K562 (cell line): Measurements from ENCODE around the gene UBXN2A. TPM values are rescaled to one million over a fixed set of nuclear protein-coding genes. Genes with fewer than 3 reads are reported as not detected.

ENCODE experiments used
- EP400 ChIP-seq: fragments of 450-650 bp; IDR thresholded peaks from 2 replicates; pipeline ENCODE4 v1.6.1; 2017; ENCODE audit warnings: antibody characterized with exemption, mild to moderate bottlenecking, moderate library complexity
- ETV5 ChIP-seq: sonication (generic); formaldehyde crosslinking; IDR thresholded peaks from 2 replicates; pipeline ENCODE4 v1.4.0; 2020; ENCODE audit warnings: low read depth, mild to moderate bottlenecking, missing genetic modification reagents
- KLF16 ChIP-seq: IDR thresholded peaks from 2 replicates; pipeline ENCODE4 v1.6.1; 2016; ENCODE audit warnings: antibody characterized with exemption
- MTF1 ChIP-seq: fragments of 250-450 bp; sonication (Bioruptor Pico); IDR thresholded peaks from 2 replicates; pipeline ENCODE4 v1.9.0; 2021; ENCODE audit warnings: moderate library complexity, mild to moderate bottlenecking, inconsistent platforms, borderline replicate concordance
- NFXL1 ChIP-seq: fragments of 450-650 bp; formaldehyde crosslinking; IDR thresholded peaks from 2 replicates; pipeline ENCODE4 v1.4.0; 2021; ENCODE audit warnings: mild to moderate bottlenecking
- NFYB ChIP-seq: IDR thresholded peaks from 2 replicates; pipeline ENCODE4 v1.6.1; 2011; ENCODE audit warnings: mild to moderate bottlenecking, moderate library complexity; ENCODE audit not compliant: insufficient read length; ENCODE audit errors: extremely low read depth
- POLR2AphosphoS5 ChIP-seq: IDR thresholded peaks from 2 replicates; pipeline ENCODE4 v1.6.1; 2011; ENCODE audit warnings: mild to moderate bottlenecking, low read depth, low read length, moderate library complexity; ENCODE audit not compliant: control insufficient read depth, insufficient read depth
- PTRF ChIP-seq: fragments of 450-650 bp; IDR thresholded peaks from 2 replicates; pipeline ENCODE4 v1.6.1; 2016; ENCODE audit warnings: mild to moderate bottlenecking, missing genetic modification characterization, missing compliant biosample characterization
- RB1 ChIP-seq: fragments of 450-650 bp; IDR thresholded peaks from 2 replicates; pipeline ENCODE4 v1.6.1; 2017; ENCODE audit warnings: low read depth, mild to moderate bottlenecking
- SOX6 ChIP-seq: fragments of 450-650 bp; IDR thresholded peaks from 2 replicates; pipeline ENCODE4 v1.6.1; 2014; ENCODE audit warnings: mild to moderate bottlenecking
- TBP ChIP-seq: optimal IDR thresholded peaks from 2 replicates; pipeline ENCODE3; 2011; ENCODE audit warnings: low read depth, low read length, improper control_type of control experiment
- TCFL5 ChIP-seq: fragments of 250-450 bp; sonication (Bioruptor Pico); conservative IDR thresholded peaks from 2 replicates; pipeline ENCODE4 v1.6.1; 2021; ENCODE audit warnings: mild to moderate bottlenecking, moderate library complexity, matching md5 sums
- ZNF184 ChIP-seq: sonication (generic); formaldehyde crosslinking; IDR thresholded peaks from 2 replicates; pipeline ENCODE4 v1.5.0; 2020; ENCODE audit warnings: missing genetic modification reagents
- ZNF197 ChIP-seq: fragments of 200-800 bp; sonication (Bioruptor generic); IDR thresholded peaks from 2 replicates; pipeline ENCODE4 v1.6.1; 2016; ENCODE audit warnings: low read depth, missing genetic modification characterization, missing compliant biosample characterization
- ZNF699 ChIP-seq: fragments of 250-450 bp; sonication (Bioruptor Pico); IDR thresholded peaks from 2 replicates; pipeline ENCODE4 v1.8.0; 2021; ENCODE audit warnings: mild to moderate bottlenecking, moderate library complexity; ENCODE audit not compliant: insufficient replicate concordance
- polyA plus RNA-seq, 8 experiments: library from polyadenylated mRNA; depleted of rRNA in 4 of 8; stranded (reverse) in 5 of 8; unstranded in 3 of 8; fragments of >200 nt; fragmentation: Nextera tagmentation in 2 of 8; fragmentation: Illumina TruSeq in 1 of 8; extraction: Ambion mirVana in 2 of 8; extraction: Trizol in 1 of 8; gene quantifications; 2 replicates each; pipeline versions ENCODE4 v1.2.1 to v1.2.3, GENCODE V29; 2011 to 2014; ENCODE audit warnings: inconsistent platforms in 1 of 8, missing spikeins in 1 of 8
- total RNA-seq, 7 experiments: library from RNA; depleted of rRNA in 6 of 7; stranded (reverse); fragments of >200 nt in 6 of 7; fragmentation: Illumina TruSeq in 2 of 7; extraction: Trizol in 2 of 7; gene quantifications; 2 replicates each; pipeline versions ENCODE4 v1.2.1 to v1.2.3, GENCODE V29; 2011 to 2021; ENCODE audit warnings: low replicate concordance in 1 of 7
- TF ChIP-seq, protein P1 (sequence below): fragments of 450-650 bp; IDR thresholded peaks from 2 replicates; pipeline ENCODE4 v1.6.1; 2016; ENCODE audit warnings: low read depth, mild to moderate bottlenecking, moderate library complexity
- TF ChIP-seq, protein P2 (sequence below): sonication (generic); formaldehyde crosslinking; IDR thresholded peaks from 2 replicates; pipeline ENCODE4 v1.8.0; 2022; ENCODE audit warnings: missing genetic modification reagents, mild to moderate bottlenecking, borderline replicate concordance
- TF ChIP-seq, protein P3 (sequence below): fragments of 450-650 bp; IDR thresholded peaks from 2 replicates; pipeline ENCODE4 v1.6.1; 2016; ENCODE audit warnings: mild to moderate bottlenecking

Gene UBXN2A
- total and polyA plus RNA-seq, 9 of the 15 experiments (the other 6 are each of a cell fraction or from before 2014, with no cell fraction given) = 3.4 to 25.6 (median 16.0) TPM

GRCh38 chr2:24011250-24012104 is 71.2 kb downstream of the UBXN2A start (continued):
- TF ChIP-seq MTF1 (CRISPR knock-in tag) = no peak
- no peak for TF ChIP-seq PTRF (tag)
- peak; percentile 54; the same call in 1 of the 2 replicates for TF ChIP-seq ETV5
- TF ChIP-seq, protein P1, sequence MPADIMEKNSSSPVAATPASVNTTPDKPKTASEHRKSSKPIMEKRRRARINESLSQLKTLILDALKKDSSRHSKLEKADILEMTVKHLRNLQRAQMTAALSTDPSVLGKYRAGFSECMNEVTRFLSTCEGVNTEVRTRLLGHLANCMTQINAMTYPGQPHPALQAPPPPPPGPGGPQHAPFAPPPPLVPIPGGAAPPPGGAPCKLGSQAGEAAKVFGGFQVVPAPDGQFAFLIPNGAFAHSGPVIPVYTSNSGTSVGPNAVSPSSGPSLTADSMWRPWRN = peak; percentile 83
- peak; percentile 94 for TF ChIP-seq SOX6
- TF ChIP-seq RB1 = no peak
- TF ChIP-seq NFYB = no peak
- no peak for TF ChIP-seq ZNF699
- TF ChIP-seq, protein P2, sequence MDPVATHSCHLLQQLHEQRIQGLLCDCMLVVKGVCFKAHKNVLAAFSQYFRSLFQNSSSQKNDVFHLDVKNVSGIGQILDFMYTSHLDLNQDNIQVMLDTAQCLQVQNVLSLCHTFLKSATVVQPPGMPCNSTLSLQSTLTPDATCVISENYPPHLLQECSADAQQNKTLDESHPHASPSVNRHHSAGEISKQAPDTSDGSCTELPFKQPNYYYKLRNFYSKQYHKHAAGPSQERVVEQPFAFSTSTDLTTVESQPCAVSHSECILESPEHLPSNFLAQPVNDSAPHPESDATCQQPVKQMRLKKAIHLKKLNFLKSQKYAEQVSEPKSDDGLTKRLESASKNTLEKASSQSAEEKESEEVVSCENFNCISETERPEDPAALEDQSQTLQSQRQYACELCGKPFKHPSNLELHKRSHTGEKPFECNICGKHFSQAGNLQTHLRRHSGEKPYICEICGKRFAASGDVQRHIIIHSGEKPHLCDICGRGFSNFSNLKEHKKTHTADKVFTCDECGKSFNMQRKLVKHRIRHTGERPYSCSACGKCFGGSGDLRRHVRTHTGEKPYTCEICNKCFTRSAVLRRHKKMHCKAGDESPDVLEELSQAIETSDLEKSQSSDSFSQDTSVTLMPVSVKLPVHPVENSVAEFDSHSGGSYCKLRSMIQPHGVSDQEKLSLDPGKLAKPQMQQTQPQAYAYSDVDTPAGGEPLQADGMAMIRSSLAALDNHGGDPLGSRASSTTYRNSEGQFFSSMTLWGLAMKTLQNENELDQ (CRISPR knock-in tag) = no peak
- TF ChIP-seq POLR2AphosphoS5 = peak; percentile 99
- TF ChIP-seq, protein P3, sequence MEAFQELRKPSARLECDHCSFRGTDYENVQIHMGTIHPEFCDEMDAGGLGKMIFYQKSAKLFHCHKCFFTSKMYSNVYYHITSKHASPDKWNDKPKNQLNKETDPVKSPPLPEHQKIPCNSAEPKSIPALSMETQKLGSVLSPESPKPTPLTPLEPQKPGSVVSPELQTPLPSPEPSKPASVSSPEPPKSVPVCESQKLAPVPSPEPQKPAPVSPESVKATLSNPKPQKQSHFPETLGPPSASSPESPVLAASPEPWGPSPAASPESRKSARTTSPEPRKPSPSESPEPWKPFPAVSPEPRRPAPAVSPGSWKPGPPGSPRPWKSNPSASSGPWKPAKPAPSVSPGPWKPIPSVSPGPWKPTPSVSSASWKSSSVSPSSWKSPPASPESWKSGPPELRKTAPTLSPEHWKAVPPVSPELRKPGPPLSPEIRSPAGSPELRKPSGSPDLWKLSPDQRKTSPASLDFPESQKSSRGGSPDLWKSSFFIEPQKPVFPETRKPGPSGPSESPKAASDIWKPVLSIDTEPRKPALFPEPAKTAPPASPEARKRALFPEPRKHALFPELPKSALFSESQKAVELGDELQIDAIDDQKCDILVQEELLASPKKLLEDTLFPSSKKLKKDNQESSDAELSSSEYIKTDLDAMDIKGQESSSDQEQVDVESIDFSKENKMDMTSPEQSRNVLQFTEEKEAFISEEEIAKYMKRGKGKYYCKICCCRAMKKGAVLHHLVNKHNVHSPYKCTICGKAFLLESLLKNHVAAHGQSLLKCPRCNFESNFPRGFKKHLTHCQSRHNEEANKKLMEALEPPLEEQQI = peak; percentile 91
- no peak for TF ChIP-seq ZNF197 (CRISPR knock-in tag)
- peak; percentile 77 for TF ChIP-seq EP400
- 0 out of 2 replicates have a peak, but pooled peaks have one; percentile 34 for TF ChIP-seq TCFL5
- TF ChIP-seq KLF16 = peak; percentile 98
- TF ChIP-seq TBP = peak; percentile 55
- no peak for TF ChIP-seq ZNF184 (CRISPR knock-in tag)
- TF ChIP-seq NFXL1 (CRISPR knock-in tag) = no peak
